Measurements from ENCODE around the gene MAB21L1.

MAB21L1 gene

DNA sequence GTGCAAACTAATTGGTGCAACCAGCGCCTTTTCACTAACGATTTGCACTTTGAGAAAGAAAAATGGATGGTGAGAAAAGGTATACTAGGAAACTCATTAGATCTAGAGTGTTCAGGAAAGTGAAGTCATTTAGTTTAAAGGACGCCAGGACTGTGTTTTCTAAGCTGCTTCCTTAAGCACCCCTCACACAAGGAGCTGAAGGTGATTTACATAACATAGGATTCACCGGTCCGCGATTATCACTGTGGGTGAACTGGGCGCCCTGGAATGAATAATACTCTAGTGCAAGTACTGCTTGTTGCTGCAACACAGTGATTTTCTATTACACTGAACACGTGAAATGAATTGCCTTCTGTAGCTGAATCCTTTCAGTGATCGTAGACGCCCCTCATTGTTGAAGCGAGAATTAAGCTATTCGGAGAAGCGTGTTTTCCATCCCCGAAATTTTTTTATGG, 2.6 kb upstream of the MAB21L1 start:
- DNase-seq, result no peak

GRCh38 chr13:35478271-35479037, 2.0 kb upstream of the MAB21L1 start:
- DNase-seq, result no peak

DNA sequence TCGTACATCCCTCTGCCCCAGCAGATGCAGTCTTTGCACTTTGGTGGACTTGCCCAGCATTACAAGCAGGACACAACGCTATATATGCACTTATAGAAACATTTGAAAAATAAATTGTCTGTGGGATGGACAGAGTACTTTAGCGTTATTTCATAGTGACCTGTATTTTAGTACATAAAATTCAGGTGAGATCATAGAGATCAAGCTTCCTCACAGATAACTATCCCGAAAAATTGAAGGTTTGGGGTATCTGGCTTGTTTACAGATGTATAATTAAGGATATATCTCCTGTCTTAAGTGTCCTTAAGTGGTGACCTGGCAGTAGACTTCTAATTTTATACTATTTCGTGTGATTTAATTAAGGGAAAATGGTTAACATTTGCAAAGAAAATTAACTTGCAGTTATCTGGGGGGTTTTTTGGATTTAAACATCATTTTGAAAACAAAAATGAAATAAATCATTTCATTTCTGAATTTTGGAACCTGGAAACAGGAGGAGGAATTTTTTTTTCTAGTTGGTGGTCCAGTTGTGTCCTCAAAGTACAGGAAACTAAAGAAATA, 977 bp upstream of the MAB21L1 start:
- DNase-seq, result no peak

DNA sequence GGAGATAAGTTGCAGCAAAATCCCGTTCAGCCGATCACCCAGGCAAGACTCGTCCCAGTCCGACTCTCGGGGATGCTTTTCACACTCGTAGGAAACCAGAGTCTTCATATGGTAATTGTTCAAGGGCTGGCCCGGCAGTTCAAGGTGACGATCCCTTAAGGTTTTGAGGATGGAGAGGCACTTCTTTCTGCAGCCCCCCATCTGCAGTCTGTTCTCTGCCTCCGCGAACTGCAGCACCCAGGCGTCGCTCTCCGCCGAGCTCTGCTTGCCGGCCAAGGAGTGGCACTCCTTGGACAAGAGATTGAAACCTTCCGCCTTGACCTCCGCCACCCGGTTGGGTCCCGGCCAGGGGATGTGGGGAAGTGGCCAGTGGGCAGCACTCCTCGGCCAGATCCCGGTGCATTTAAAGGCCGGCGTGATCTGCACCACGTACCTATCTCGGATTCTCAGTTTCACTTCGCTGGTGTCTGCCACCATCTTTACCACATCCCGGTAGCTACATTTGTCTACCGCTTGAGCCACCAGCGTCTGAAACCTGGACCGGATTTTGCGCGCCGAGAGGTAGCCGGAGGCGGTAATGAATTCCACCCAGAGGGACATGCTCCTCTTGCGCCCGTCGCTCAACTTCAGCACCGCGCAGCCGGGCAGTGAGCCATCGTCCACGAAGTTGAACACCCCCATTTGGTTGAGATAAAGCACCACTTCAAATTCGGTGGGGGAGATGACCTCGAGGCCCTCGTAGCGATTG, 1.1 kb downstream of the MAB21L1 start:
- DNase-seq, result no peak

GRCh38 chr13:35474496-35475211, 1.8 kb downstream of the MAB21L1 start:
- DNase-seq, result no peak

DNA sequence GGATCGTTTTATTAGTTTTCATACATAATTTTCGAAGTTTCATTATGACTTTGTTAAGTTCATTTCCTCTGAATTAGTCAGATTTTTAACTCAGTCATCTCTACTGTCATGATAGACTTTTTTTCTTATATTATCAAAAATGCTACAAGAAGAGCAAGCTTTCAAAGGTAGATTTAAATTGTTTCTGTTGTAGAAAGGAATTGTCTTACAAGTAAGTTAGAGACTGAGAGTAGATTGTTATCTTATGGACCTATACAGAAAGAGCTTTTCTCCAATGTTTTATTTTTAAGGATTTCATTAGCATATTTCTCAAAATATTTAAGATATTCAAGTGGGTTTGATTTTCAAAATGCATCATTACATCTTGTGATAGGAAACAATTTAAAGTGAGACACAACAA, 2.7 kb downstream of the MAB21L1 start:
- DNase-seq, result no peak

DNA sequence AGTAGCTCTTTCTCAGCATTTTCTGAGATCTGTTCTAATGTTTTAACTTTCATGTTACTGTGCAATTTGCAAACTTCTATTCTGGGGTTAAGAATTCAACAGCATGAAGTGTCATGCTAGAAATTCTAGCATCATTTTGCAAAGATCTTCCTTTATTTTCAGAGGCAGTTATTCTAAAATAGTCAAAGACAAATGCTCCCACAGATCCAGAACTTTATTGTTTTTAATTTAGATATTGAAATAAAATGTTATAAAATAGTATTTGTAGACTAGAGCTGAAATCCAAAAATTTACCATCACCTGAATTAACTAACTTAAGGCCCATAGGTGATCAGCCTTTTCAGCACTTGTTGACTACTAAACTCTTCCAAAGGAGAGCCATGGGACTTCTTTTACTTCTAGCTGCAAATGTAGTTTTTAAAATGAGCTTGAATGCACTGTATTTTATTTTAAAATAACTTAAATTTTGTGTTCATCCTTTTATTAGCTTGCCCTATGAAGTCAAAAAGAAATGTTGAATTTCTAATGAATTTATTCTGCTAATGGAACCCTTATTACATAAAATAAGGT, 3.2 kb downstream of the MAB21L1 start:
- DNase-seq, result no peak

- no peak for DNase-seq
Observed at GRCh38 chr13:35472323-35472881, 4.1 kb downstream of the MAB21L1 start.

- no peak for DNase-seq
Observed at GRCh38 chr13:35471706-35472322, 4.7 kb downstream of the MAB21L1 start.

- DNase-seq, result no peak
Observed at GRCh38 chr13:35470671-35471661, 5.5 kb downstream of the MAB21L1 start.

DNA sequence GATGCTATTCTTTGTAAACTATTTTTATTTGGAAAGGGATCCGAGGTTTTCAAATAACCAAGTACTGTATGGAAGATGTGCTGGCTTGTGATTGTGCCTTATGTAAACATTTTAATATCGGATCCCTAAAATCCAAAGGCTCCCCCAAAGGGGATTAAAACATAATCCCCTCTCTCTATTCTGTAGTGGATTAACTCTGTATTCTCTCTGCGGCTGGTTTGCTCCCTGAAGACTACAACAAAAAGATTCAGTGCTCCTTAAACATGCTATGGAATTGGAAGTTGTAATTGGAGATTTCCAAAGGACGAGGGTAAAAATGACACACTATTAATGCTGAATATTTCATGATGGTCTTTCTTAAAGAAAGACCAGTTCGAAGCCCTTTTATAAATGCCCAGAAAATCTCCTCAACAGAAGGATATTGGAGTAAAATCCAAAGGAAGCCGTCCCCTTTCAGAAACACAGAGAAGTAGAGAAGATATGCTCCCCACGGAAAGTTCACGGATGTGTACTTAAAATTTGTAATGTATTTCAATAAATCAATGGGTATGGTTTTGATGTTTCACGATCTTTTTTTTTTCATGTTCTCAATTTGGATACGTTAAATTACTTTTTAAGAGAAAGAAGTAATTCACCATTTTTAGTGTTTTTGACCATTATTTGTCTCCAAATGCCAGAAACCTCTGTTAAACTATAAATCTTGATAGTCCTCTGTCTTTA, 6.5 kb downstream of the MAB21L1 start:
- no peak for DNase-seq

GRCh38 chr13:35468195-35468594, 8.3 kb downstream of the MAB21L1 start:
- no peak for DNase-seq

GRCh38 chr13:35465371-35465770, 11.1 kb downstream of the MAB21L1 start:
- no peak for DNase-seq

DNA sequence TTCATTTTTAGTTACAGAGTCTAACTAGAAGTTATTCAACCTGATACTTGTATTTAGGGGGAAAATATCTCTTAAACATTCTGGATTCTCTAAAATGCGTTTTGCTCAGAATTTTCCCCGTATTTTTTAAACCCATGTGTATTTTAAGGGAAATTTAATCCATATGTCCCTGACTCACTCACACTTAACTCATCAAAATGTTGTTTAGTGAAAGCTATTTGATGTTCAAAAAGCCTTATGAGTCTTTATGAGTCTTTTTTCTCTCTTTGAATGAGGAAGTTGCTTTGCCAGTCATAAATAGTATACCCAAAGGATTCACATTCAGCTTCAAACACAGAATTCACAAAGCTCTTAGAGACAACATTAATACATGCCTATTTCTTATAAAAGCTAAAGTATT, 16.4 kb downstream of the MAB21L1 start:
- DNase-seq, result no peak

DNA sequence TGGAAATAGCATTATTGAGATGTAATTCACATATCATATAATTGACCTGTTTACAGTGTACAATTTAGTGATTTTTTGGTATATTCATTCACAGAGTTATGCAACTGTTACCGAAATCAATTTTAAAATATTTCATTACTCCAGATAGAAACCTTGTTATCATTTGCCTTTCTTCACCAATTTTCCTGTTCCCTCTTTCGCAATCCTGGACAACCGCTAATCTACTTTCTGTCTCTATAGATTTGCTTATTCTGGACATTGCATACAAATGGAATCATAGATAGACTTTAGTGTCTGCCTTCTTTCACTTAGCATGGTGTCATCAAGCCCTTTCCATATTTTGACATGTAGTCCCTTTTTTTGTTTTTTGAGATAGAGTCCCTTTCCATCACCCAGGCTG, 19.2 kb downstream of the MAB21L1 start:
- no peak for DNase-seq

DNA sequence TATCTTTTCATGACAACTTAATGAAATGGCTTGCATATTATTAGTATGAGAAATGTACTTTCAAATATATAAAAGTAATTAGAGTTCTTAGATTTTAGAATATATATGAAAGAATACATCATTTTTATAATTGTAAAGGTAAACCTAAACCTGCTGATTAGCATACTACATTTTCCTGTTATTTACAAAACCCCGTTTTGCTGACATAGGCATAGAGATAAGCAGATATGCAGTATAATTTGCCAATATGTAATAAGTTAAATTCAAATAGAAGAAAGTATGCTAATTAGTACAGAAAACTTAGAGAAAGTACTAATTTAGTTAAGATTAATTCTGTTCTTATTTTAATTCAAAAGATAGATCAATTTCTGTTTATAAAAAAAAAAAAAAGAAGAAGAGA, 21.5 kb downstream of the MAB21L1 start:
- no peak for DNase-seq

- no peak for DNase-seq
Observed at GRCh38 chr13:35449821-35450220, 26.7 kb downstream of the MAB21L1 start.

GRCh38 chr13:35448465-35448864, 28.0 kb downstream of the MAB21L1 start:
- DNase-seq, result no peak
